ENCODE results near the gene TMPRSS9.

- TF ChIP-seq TEAD4 (IDR thresholded peaks at IDR 0.05) (no peak), FOXM1 (IDR thresholded peaks at IDR 0.05; ENCODE audit: borderline replicate concordance, low read depth) (no peak), TCF12 (IDR thresholded peaks at IDR 0.05; ENCODE audit: low read depth) (no peak), REST (IDR thresholded peaks at IDR 0.05; ENCODE audit: low read depth) (no peak), CEBPB (IDR thresholded peaks at IDR 0.05) (no peak)
Measured at GRCh38 chr19:2382530-2383222, 22.6 kb downstream of the TMPRSS9 start.

All from Ishikawa (cell line).